Pulmonary artery endothelial cell (primary cell): Measurements from ENCODE around the gene G0S2. TPM values are rescaled to one million over a fixed set of nuclear protein-coding genes. Genes with fewer than 3 reads are reported as not detected.
A peak's percentile ranks its signal among the peaks of the same experiment; 100 is the strongest.

Experiments used
- DNase-seq: peaks from one replicate; pipeline ENCODE4 v3.0.0-alpha.2; 2011; ENCODE audit warnings: low read depth, low spot score
- total RNA-seq: library from RNA; depleted of rRNA; stranded (reverse); fragments of >200 nt; gene quantifications from 2 replicates; pipeline ENCODE4 v1.2.3, GENCODE V29; 2014

The G0S2 gene
- total RNA-seq, 1 donor from 2014 or later: 2.0 TPM

- no peak for DNase-seq
Measured at GRCh38 chr1:209648346-209648745, 26.9 kb upstream of the G0S2 start.

- peak; percentile 97 for DNase-seq
Measured at GRCh38 chr1:209648931-209649776, 26.1 kb upstream of the G0S2 start.

GRCh38 chr1:209650454-209650853, 24.8 kb upstream of the G0S2 start:
- no peak for DNase-seq

GRCh38 chr1:209651138-209651587, 24.0 kb upstream of the G0S2 start:
- peak; percentile 43 for DNase-seq

GRCh38 chr1:209652121-209652735, 23.0 kb upstream of the G0S2 start, which contains the start of gene LAMB3:
LAMB3 (minus strand) TSS chr1:209652425; CDS start chr1:209650944, 1,481 bp downstream.
- DNase-seq: no peak

GRCh38 chr1:209652873-209653401, 22.3 kb upstream of the G0S2 start:
- no peak for DNase-seq

- DNase-seq: no peak
Measured at GRCh38 chr1:209653915-209654351, 21.3 kb upstream of the G0S2 start.

GRCh38 chr1:209655411-209656231, 19.6 kb upstream of the G0S2 start:
- DNase-seq: no peak

GRCh38 chr1:209657140-209657879, 17.9 kb upstream of the G0S2 start:
- DNase-seq: peak; percentile 30

- no peak for DNase-seq
Measured at GRCh38 chr1:209657918-209658317, 17.3 kb upstream of the G0S2 start.

GRCh38 chr1:209659909-209660308, 15.3 kb upstream of the G0S2 start:
- DNase-seq: no peak

- no peak for DNase-seq
Measured at GRCh38 chr1:209661071-209661470, 14.1 kb upstream of the G0S2 start.

- DNase-seq: no peak
Measured at GRCh38 chr1:209662879-209663327, 12.3 kb upstream of the G0S2 start.

- DNase-seq: no peak
Measured at GRCh38 chr1:209667103-209667502, 8.1 kb upstream of the G0S2 start.

GRCh38 chr1:209667708-209668107, 7.5 kb upstream of the G0S2 start:
- DNase-seq: no peak

GRCh38 chr1:209670441-209671082, 4.7 kb upstream of the G0S2 start:
- DNase-seq: no peak

- no peak for DNase-seq
Measured at GRCh38 chr1:209672705-209673630, 2.2 kb upstream of the G0S2 start.

GRCh38 chr1:209673631-209674417, 1.4 kb upstream of the G0S2 start:
- DNase-seq: no peak
